ENCODE data around the gene MBNL2. TPM values are rescaled to one million over a fixed set of nuclear protein-coding genes. Genes with fewer than 3 reads are reported as not detected.

MBNL2 gene
- total and polyA plus RNA-seq, 2 of the 13 experiments (the other 11 are each of a cell fraction or from before 2014, with no cell fraction given), result 30.8 to 59.0 TPM

GRCh38 chr13:97249796-97250495 is 27.8 kb downstream of the MBNL2 start:
- peaks cover 97% of the 10 kb centered on the region for H3K79me2 ChIP-seq (ENCODE audit: insufficient read depth, low read length)
- peaks cover 49% of the 10 kb centered on the region for H4K20me1 ChIP-seq (ENCODE audit: insufficient read depth, low read length)
- peaks cover 63% of the 10 kb centered on the region for H3K4me1 ChIP-seq (ENCODE audit: insufficient read depth, low read length)
- BruUV-seq (replicated peaks), result no TSS peak
- DNase-seq (ENCODE audit: low spot score) (no peak), ATAC-seq (no peak), FAIRE-seq (no peak)
- no peaks in the 10 kb centered on the region for H3K9me3 ChIP-seq (ENCODE audit: low read length)
- no peak overlapping the region for H3K9ac ChIP-seq (ENCODE audit: insufficient read depth, low read depth, low read length)
- H3K36me3 ChIP-seq (replicated peaks in 1 of 2; ENCODE audit: control insufficient read depth in 1 of 2, insufficient read depth in 2 of 2, low read length in 2 of 2), result peaks cover 0 to 12% of the 10 kb centered on the region in 2 experiments; a peak in 4 of 5 replicates
- H3K27me3 ChIP-seq (ENCODE audit: control insufficient read depth in 1 of 2, insufficient read depth in 2 of 2, low read length in 2 of 2), result no peaks in the 10 kb centered on the region
- H3K4me2 ChIP-seq (ENCODE audit: low read depth, low read length), result no peak overlapping the region
- in situ Hi-C loops (cut with HindIII; ENCODE audit: extremely low pct_ligation_motif_present, low pct_unique_long_range_greater_than_20kb), result no loop called here
- CTCF ChIA-PET (ENCODE audit: low intra/inter-chr PET ratio, low total read pairs), result no interaction called here
- 95% methylated on average over 3 of the region's 3 CpGs for WGBS (ENCODE audit: low lambda C conversion rate)
- H3K4me3 ChIP-seq (replicated peaks in 1 of 3; ENCODE audit: insufficient read depth in 1 of 3, low read depth in 2 of 3, low read length in 3 of 3), result no peak overlapping the region
- intact Hi-C loops (cut with micrococcal nuclease; ENCODE audit: unreplicated experiment), result no loop called here
- no peak overlapping the region for H3K27ac ChIP-seq (ENCODE audit: extremely low read length, insufficient read depth, low read length)
- TF ChIP-seq, protein P1, sequence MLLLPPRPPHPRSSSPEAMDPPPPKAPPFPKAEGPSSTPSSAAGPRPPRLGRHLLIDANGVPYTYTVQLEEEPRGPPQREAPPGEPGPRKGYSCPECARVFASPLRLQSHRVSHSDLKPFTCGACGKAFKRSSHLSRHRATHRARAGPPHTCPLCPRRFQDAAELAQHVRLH (CRISPR knock-in tag; IDR thresholded peaks at IDR 0.05; ENCODE audit: borderline replicate concordance, low read depth), result no peak
- TF ChIP-seq MAFK (conservative IDR thresholded peaks at IDR 0.05 in 1 of 2, IDR thresholded peaks at IDR 0.05 in 1 of 2; ENCODE audit: low read length in 2 of 2) (peak; percentile 98 to 99), SMC3 (IDR thresholded peaks at IDR 0.05; ENCODE audit: low read length) (no peak), MAFF (IDR thresholded peaks at IDR 0.05; ENCODE audit: low read depth, low read length) (peak; percentile 99)
- H2AFZ ChIP-seq (ENCODE audit: low read length), result no peak overlapping the region
- POLR2A ChIA-PET, result interaction anchor here (1.2 to 2.1 kb wide), 4 partner anchors 8 to 27 kb away, joined by 3 to 10 read pairs (median 6); partner anchors contain the start of gene MBNL2

GRCh38 chr13:97250560-97250959 is 28.4 kb downstream of the MBNL2 start:
- TF ChIP-seq ZNF33A (CRISPR knock-in tag; IDR thresholded peaks at IDR 0.05; ENCODE audit: borderline replicate concordance) (no peak), ZNF703 (CRISPR knock-in tag; IDR thresholded peaks at IDR 0.05; ENCODE audit: borderline replicate concordance) (no peak), TCF7 (IDR thresholded peaks at IDR 0.05; ENCODE audit: low read depth) (no peak), ZNF160 (CRISPR knock-in tag; IDR thresholded peaks at IDR 0.05) (no peak), DMAP1 (CRISPR knock-in tag; IDR thresholded peaks at IDR 0.05) (no peak), THAP11 (CRISPR knock-in tag; IDR thresholded peaks at IDR 0.05) (no peak), MIER2 (CRISPR knock-in tag; IDR thresholded peaks at IDR 0.05) (no peak)
- H3K36me3 ChIP-seq (replicated peaks in 1 of 2; ENCODE audit: control insufficient read depth in 1 of 2, insufficient read depth in 2 of 2, low read length in 2 of 2), result peaks cover 0 to 12% of the 10 kb centered on the region in 2 experiments; a peak in 4 of 5 replicates
- H3K79me2 ChIP-seq (ENCODE audit: insufficient read depth, low read length), result peaks cover 97% of the 10 kb centered on the region
- POLR2A ChIA-PET, result interaction anchor here (1.2 to 2.1 kb wide), 4 partner anchors 8 to 28 kb away, joined by 3 to 10 read pairs (median 6); partner anchors contain the start of gene MBNL2
- in situ Hi-C loops (cut with HindIII; ENCODE audit: extremely low pct_ligation_motif_present, low pct_unique_long_range_greater_than_20kb), result no loop called here
- no peak overlapping the region for H2AFZ ChIP-seq (ENCODE audit: low read length)
- DNase-seq (ENCODE audit: low spot score) (no peak), FAIRE-seq (no peak), ATAC-seq (no peak)
- H3K4me3 ChIP-seq (replicated peaks in 1 of 3; ENCODE audit: insufficient read depth in 1 of 3, low read depth in 2 of 3, low read length in 3 of 3), result no peak overlapping the region
- H3K4me1 ChIP-seq (ENCODE audit: insufficient read depth, low read length), result peaks cover 63% of the 10 kb centered on the region
- H3K9me3 ChIP-seq (ENCODE audit: low read length), result no peaks in the 10 kb centered on the region
- intact Hi-C loops (cut with micrococcal nuclease; ENCODE audit: unreplicated experiment), result no loop called here
- no TSS peak for BruUV-seq (replicated peaks)
- H3K27ac ChIP-seq (ENCODE audit: extremely low read length, insufficient read depth, low read length), result no peak overlapping the region
- H3K9ac ChIP-seq (ENCODE audit: insufficient read depth, low read depth, low read length), result no peak overlapping the region
- H3K4me2 ChIP-seq (ENCODE audit: low read depth, low read length), result no peak overlapping the region
- H4K20me1 ChIP-seq (ENCODE audit: insufficient read depth, low read length), result peaks cover 43% of the 10 kb centered on the region
- H3K27me3 ChIP-seq (ENCODE audit: control insufficient read depth in 1 of 2, insufficient read depth in 2 of 2, low read length in 2 of 2), result no peaks in the 10 kb centered on the region
- CTCF ChIA-PET (ENCODE audit: low intra/inter-chr PET ratio, low total read pairs), result no interaction called here
